HG03439 (cell line): ENCODE measurements around the gene ESRRA.

ENCODE experiments used
- ATAC-seq: cut with Tn5 transposase; IDR thresholded peaks from one replicate; pipeline ENCODE4 v1.9.1; 2021; ENCODE audit warnings: mild to moderate bottlenecking, moderate library complexity; ENCODE audit not compliant: unreplicated experiment

The ESRRA gene

GRCh38 chr11:64327375-64327774 lies 22.1 kb downstream of the ESRRA start:
- no peak for ATAC-seq

- ATAC-seq, result no peak
Measured at GRCh38 chr11:64327993-64328392, 22.7 kb downstream of the ESRRA start.

GRCh38 chr11:64330888-64331287 lies 25.6 kb downstream of the ESRRA start:
- ATAC-seq, result no peak

GRCh38 chr11:64331569-64332371 lies 26.4 kb downstream of the ESRRA start:
- peak; percentile 51 for ATAC-seq

- no peak for ATAC-seq
Measured at GRCh38 chr11:64333556-64333955, 28.2 kb downstream of the ESRRA start.

- peak; percentile 73 for ATAC-seq
Measured at GRCh38 chr11:64334764-64335735, 29.7 kb downstream of the ESRRA start.

GRCh38 chr11:64337538-64338249 lies 32.4 kb downstream of the ESRRA start:
- ATAC-seq, result no peak

- no peak for ATAC-seq
Measured at GRCh38 chr11:64338716-64339115, 33.4 kb downstream of the ESRRA start.

GRCh38 chr11:64339286-64339685 lies 34.0 kb downstream of the ESRRA start:
- ATAC-seq, result no peak

- peak; percentile 38 for ATAC-seq
Measured at GRCh38 chr11:64339754-64340408, 34.6 kb downstream of the ESRRA start, which contains the start of gene CCDC88B. CCDC88B (plus strand) TSS chr11:64340204; CDS start chr11:64340267, 63 bp downstream.

- ATAC-seq, result peak; percentile 35
Measured at GRCh38 chr11:64340671-64341335, 35.5 kb downstream of the ESRRA start.

GRCh38 chr11:64341429-64341828 lies 36.1 kb downstream of the ESRRA start:
- ATAC-seq, result no peak

GRCh38 chr11:64341851-64342791 lies 36.8 kb downstream of the ESRRA start:
- ATAC-seq, result peak; percentile 39

GRCh38 chr11:64342869-64343745 lies 37.8 kb downstream of the ESRRA start:
- no peak for ATAC-seq

GRCh38 chr11:64343767-64344559 lies 38.6 kb downstream of the ESRRA start:
- no peak for ATAC-seq

GRCh38 chr11:64344787-64345186 lies 39.5 kb downstream of the ESRRA start:
- ATAC-seq, result no peak
